GM06990 (cell line): ENCODE measurements around the gene SLX9.

Experiments
- DNase-seq: peaks from one replicate; pipeline ENCODE4 v3.0.0-alpha.2; 2011; ENCODE audit not compliant: insufficient read length; ENCODE audit errors: extremely low read depth
- H3K27me3 ChIP-seq: replicated peaks from 2 replicates; pipeline ENCODE4 v1.6.0; 2011; ENCODE audit warnings: low read length; ENCODE audit not compliant: control insufficient read depth, insufficient read depth
- H3K36me3 ChIP-seq: 2 replicates; pipeline ENCODE4 v1.5.1; 2011; ENCODE audit warnings: low read length; ENCODE audit not compliant: control insufficient read depth, insufficient read depth
- H3K4me3 ChIP-seq: replicated peaks from 2 replicates; pipeline ENCODE4 v1.5.1; 2011; ENCODE audit warnings: low read depth, mild to moderate bottlenecking, control low read depth, low read length
- CTCF ChIP-seq: IDR thresholded peaks from 2 replicates; pipeline ENCODE4 v1.5.1; 2011; ENCODE audit warnings: low read length, control low read depth, mild to moderate bottlenecking, inconsistent platforms; ENCODE audit not compliant: insufficient read depth, poor library complexity, severe bottlenecking

Gene SLX9

DNA sequence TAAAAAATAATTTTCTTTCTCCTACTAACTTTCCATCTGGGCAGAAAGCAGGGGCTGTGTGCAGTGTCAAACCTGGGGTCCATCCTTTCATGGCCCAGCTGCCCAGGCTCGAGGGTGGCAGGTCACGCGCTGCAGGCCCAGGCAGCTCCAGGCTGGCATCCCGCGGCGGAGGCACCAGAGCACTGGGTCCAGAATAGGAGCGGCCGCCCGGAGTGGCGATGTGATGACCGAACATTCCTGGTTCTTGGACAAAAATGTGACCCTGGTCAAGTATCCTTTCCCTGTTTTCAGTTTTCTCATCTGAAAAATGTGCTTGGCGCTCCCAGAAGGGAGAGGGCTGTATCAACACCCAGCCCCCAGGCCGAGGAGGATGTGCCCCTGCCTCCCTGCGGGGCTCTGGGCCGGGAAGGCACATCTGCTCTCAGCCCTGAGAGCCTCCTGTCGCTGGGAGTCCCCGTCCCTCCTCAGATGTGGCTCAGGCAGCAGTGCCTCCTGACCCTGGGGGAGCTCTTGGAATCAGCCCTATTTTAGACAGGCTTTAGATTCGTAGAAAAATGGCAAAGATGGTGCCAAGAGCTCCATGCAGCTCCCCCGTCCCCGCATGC lies 29.3 kb downstream of the SLX9 start:
- Histone ChIP-seq H3K36me3 (peaks cover 20% of the 10 kb centered on the region), H3K4me3 (no peak overlapping the region), H3K27me3 (no peaks in the 10 kb centered on the region)
- TF ChIP-seq CTCF, result no peak
- no peak for DNase-seq

DNA sequence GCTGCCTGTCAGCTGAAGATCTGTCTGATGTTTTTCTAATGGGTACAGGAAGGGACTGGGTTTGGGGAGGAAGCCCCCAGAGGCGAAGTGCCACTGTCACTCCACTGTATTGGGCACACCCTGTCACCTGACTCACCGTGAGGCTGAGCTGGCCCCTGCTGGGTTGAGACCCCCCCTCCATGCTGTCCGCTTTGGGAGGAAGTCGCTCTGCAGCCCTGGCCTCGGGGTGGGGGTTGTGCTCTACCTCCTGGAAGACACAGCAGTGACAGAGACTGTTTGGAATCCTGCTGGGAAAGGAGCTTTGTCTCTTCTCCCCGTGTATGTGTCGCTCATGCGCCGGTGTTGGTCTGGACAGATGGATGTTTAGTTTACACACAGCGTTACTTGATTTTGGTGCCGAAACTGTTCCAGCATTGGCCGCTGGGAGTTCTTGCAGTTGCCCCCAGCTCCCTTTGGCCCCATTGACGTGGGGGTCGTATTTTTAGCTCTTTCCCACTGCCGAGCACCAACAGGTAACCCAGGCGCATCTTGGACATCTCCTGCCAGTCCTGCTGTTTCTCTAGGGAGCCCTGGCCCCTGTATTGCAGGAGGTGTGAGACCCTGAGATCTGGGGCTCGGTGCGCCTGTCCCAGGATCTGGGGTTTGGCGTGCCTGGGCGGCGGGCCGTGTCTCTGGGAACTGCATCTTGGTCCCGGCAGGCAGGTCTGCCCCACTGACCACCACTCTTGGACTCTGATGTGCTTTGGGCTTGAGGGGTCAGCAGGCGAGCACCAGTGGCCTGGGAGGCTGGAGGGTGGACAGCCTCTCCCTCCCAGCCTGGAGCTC lies 30.3 kb downstream of the SLX9 start:
- Histone ChIP-seq H3K27me3 (no peaks in the 10 kb centered on the region), H3K4me3 (no peak overlapping the region), H3K36me3 (peaks cover 18% of the 10 kb centered on the region)
- no peak for DNase-seq
- TF ChIP-seq CTCF, result no peak

- no peak for DNase-seq
- Histone ChIP-seq H3K27me3 (no peaks in the 10 kb centered on the region), H3K36me3 (peaks cover 16% of the 10 kb centered on the region), H3K4me3 (no peak overlapping the region)
- TF ChIP-seq CTCF, result no peak
Observed at GRCh38 chr21:44970766-44971671, 31.2 kb downstream of the SLX9 start.

GRCh38 chr21:44971672-44971995 lies 31.8 kb downstream of the SLX9 start:
- TF ChIP-seq CTCF, result no peak
- Histone ChIP-seq H3K4me3 (no peak overlapping the region), H3K27me3 (no peaks in the 10 kb centered on the region), H3K36me3 (peaks cover 16% of the 10 kb centered on the region)
- no peak for DNase-seq

DNA sequence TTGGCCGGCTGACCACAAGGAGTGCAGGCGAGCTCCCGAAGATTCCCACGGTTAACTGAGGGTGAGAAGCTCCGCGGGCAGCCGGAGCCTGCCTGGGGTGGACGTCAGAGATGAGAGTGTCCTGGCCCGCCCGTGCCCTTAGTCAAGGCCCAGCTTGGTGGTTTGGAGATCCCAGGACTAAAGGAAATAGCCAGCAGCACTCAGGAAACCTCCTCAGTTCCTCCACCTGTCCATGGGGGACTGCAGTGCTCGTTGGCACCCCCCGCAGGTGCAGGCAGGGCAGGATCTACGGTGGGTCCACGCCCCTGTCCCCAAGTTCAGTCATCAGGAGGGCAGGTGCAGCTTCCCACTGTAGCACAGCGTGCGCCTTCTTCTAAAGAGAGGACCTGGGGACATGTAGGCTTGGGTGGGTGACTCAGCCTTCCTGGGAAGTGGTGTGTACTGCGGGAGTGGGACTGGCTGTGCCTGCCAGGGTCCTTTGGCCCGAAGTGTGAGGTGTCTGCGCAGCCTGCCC lies 32.5 kb downstream of the SLX9 start:
- Histone ChIP-seq H3K4me3 (no peak overlapping the region), H3K36me3 (peaks cover 19% of the 10 kb centered on the region), H3K27me3 (no peaks in the 10 kb centered on the region)
- DNase-seq, result no peak
- TF ChIP-seq CTCF, result no peak
